ENCODE measurements around the gene SLC38A2. TPM values are rescaled to one million over a fixed set of nuclear protein-coding genes. Genes with fewer than 3 reads are reported as not detected.

The SLC38A2 gene
- total RNA-seq, 1 donor from 2014 or later: 291 TPM

- TF ChIP-seq CTCF (IDR thresholded peaks at IDR 0.05; ENCODE audit: insufficient read depth, low read length, poor library complexity, severe bottlenecking): peak; percentile 32
- Histone ChIP-seq H3K36me3 (ENCODE audit: control insufficient read depth, insufficient read depth, low read length) (no peaks in the 10 kb centered on the region), H3K27me3 (ENCODE audit: control insufficient read depth, insufficient read depth, low read length) (no peaks in the 10 kb centered on the region), H3K4me3 (ENCODE audit: low read depth, low read length) (peak overlapping the region; percentile 96)
- DNase-seq (ENCODE audit: low read depth): no peak
These were observed 1.0 kb upstream of the SLC38A2 start for GRCh38 chr12:46373301-46374296.

- peak overlapping the region; percentile 96 for H3K4me3 ChIP-seq (ENCODE audit: low read depth, low read length)
- no peak for TF ChIP-seq CTCF (IDR thresholded peaks at IDR 0.05; ENCODE audit: insufficient read depth, low read length, poor library complexity, severe bottlenecking)
- no peaks in the 10 kb centered on the region for H3K36me3 ChIP-seq (ENCODE audit: control insufficient read depth, insufficient read depth, low read length)
- no peaks in the 10 kb centered on the region for H3K27me3 ChIP-seq (ENCODE audit: control insufficient read depth, insufficient read depth, low read length)
- no peak for DNase-seq (ENCODE audit: low read depth)
These were observed 642 bp downstream of the SLC38A2 start for GRCh38 chr12:46371718-46372543.

- peak overlapping the region; percentile 96 for H3K4me3 ChIP-seq (ENCODE audit: low read depth, low read length)
- no peaks in the 10 kb centered on the region for H3K27me3 ChIP-seq (ENCODE audit: control insufficient read depth, insufficient read depth, low read length)
- no peaks in the 10 kb centered on the region for H3K36me3 ChIP-seq (ENCODE audit: control insufficient read depth, insufficient read depth, low read length)
- no peak for DNase-seq (ENCODE audit: low read depth)
- no peak for TF ChIP-seq CTCF (IDR thresholded peaks at IDR 0.05; ENCODE audit: insufficient read depth, low read length, poor library complexity, severe bottlenecking)
These were observed 1.5 kb downstream of the SLC38A2 start for GRCh38 chr12:46370792-46371717.

- TF ChIP-seq CTCF (IDR thresholded peaks at IDR 0.05; ENCODE audit: insufficient read depth, low read length, poor library complexity, severe bottlenecking): no peak
- DNase-seq (ENCODE audit: low read depth): no peak
- Histone ChIP-seq H3K4me3 (ENCODE audit: low read depth, low read length) (peak overlapping the region; percentile 96), H3K27me3 (ENCODE audit: control insufficient read depth, insufficient read depth, low read length) (no peaks in the 10 kb centered on the region), H3K36me3 (ENCODE audit: control insufficient read depth, insufficient read depth, low read length) (no peaks in the 10 kb centered on the region)
These were observed 2.2 kb downstream of the SLC38A2 start for GRCh38 chr12:46370380-46370734.
